ENCODE data around the gene TNFRSF9.
"Not testable (repeated sequence)": the region's sequence is repeated elsewhere in the genome, so short reads cannot be mapped to it uniquely, and the experiment has no call there.

Gene TNFRSF9

GRCh38 chr1:7960867-7961215 lies 20.2 kb upstream of the TNFRSF9 start:
- DNase-seq (ENCODE audit: low spot score): no peak

GRCh38 chr1:7960165-7960564 lies 19.5 kb upstream of the TNFRSF9 start:
- DNase-seq (ENCODE audit: low spot score): no peak

- DNase-seq (ENCODE audit: low spot score): peak; percentile 65
Measured at GRCh38 chr1:7956218-7957032, 15.8 kb upstream of the TNFRSF9 start.

DNA sequence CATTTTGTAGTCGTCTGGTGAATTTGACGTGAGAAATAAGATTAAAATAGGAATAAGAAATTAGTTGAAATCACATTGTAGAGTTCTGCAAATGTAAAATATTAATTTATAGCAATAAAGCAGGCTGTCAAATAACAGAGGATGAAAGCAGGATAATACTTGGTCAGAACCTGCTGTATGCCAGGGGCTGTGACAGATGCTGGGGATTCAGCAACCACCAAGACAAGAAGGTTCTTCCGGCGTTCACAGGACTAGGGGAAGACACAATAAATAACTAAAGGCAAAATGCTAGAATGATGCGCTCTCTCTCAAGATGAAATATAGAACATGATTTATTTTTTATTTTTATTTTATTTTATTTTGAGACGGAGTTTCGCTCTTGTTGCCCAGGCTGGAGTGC lies 14.0 kb upstream of the TNFRSF9 start:
- DNase-seq (ENCODE audit: low spot score): no peak

- peak; percentile 95 for DNase-seq (ENCODE audit: low spot score)
Measured at GRCh38 chr1:7953850-7954609, 13.4 kb upstream of the TNFRSF9 start.

DNA sequence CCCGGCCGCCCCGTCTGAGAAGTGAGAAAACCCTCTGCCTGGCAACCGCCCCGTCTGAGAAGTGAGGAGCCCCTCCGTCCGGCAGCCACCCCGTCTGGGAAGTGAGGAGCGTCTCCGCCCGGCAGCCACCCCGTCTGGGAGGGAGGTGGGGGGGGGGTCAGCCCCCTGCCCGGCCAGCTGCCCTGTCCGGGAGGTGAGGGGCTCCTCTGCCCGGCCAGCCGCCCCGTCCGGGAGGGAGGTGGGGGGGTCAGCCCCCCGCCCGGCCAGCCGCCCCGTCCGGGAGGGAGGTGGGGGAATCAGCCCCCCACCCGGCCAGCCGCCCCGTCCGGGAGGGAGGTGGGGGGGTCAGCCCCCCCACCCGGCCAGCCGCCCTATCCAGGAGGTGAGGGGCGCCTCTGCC lies 12.2 kb upstream of the TNFRSF9 start:
- not testable (repeated sequence) for DNase-seq (ENCODE audit: low spot score)

DNA sequence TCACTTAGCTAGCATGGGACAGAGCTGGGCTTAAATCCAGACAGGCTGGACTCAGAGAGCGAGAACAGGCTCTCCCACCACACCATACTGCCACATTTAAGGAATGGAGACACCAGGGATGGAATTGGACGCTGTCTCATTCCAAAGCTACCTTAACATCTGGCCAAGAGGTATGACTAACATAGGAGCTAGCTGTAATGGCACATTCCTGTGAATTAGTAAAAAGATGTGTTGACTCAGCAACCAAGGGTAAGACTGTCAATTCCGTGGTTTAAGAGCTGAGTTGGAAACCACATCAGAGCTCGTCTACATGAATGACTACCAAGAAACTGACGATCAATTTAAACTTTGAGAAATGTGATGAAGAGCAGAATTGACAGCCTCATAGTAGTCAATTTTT lies 8.3 kb upstream of the TNFRSF9 start:
- DNase-seq (ENCODE audit: low spot score): peak; percentile 83

- DNase-seq (ENCODE audit: low spot score): no peak
Measured at GRCh38 chr1:7943251-7943650, 2.6 kb upstream of the TNFRSF9 start.

DNA sequence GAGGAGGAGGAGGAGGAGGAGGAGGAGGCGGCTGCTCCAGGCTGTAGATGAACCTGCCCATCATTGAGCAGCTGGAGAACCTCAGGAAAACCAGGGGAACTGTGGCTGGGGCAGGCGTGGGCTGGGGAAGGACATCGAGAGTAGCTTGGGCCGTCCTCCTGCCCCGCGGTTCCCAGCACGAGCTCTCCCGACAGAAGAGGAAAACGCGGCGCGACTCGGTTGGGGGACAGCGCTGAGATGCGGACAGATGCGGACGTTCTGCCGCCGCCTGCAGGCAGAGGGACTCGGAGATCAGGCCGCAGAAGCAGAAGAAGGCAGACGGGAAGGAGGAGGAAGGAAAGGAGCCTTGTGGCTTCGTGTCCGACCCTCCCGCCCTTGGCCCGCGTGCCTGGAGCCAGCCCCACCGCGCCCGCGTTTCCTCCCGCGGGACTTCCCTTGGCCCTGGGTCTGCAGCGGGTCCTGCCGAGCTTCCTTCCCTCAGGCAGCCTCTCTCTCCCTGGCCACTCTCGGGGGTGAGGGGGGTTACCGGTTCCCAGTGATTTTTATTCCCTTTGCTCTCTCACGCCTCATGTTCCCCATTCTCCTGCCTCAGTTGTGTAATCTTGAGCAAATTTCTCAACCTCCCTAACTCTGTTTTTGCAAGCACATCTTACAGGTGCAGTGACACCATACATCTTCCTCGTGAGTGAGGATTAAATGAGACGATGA lies 1.7 kb upstream of the TNFRSF9 start:
- DNase-seq (ENCODE audit: low spot score): no peak

- DNase-seq (ENCODE audit: low spot score): no peak
Measured at GRCh38 chr1:7941437-7941793, 776 bp upstream of the TNFRSF9 start.

DNA sequence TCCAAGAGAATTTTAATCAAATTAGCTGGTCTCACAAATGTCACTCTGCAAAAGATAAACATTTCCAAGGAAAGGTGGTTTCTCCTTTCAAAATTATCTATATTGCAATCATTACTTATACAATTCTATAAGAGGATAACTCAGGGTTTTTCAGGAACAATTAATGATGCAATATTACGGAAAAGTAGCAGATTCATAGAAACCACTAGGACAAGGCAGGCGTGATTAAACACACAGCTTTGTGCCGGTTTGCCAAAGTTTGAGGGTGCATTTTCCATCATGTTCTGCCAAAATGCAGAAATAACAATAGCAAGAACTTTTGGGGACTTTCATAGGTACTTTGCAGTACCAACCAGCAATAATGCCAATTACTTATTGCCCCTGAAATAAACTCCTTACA lies 605 bp downstream of the TNFRSF9 start:
- no peak for DNase-seq (ENCODE audit: low spot score)

DNA sequence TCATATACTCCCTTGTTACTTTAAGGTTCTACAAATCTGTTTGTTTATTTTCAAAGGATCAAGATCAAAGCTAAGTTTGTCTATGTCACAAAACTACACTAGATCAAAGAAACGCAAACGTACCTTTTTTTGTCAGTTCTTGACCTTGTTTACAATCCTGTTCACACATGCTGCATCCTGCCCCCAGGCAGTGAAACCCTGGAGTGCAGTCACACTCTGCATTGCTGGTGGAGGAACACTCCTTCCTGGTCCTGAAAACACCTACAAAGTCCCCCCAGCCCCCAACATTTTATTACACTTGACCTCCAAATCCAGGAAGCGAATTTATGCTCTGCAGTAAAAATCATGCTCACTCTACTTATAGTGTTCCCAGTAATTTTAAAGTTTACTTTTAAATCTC lies 2.6 kb downstream of the TNFRSF9 start:
- DNase-seq (ENCODE audit: low spot score): no peak

GRCh38 chr1:7932524-7933138 lies 8.0 kb downstream of the TNFRSF9 start:
- DNase-seq (ENCODE audit: low spot score): no peak

GRCh38 chr1:7931446-7931812 lies 9.2 kb downstream of the TNFRSF9 start:
- DNase-seq (ENCODE audit: low spot score): no peak

DNA sequence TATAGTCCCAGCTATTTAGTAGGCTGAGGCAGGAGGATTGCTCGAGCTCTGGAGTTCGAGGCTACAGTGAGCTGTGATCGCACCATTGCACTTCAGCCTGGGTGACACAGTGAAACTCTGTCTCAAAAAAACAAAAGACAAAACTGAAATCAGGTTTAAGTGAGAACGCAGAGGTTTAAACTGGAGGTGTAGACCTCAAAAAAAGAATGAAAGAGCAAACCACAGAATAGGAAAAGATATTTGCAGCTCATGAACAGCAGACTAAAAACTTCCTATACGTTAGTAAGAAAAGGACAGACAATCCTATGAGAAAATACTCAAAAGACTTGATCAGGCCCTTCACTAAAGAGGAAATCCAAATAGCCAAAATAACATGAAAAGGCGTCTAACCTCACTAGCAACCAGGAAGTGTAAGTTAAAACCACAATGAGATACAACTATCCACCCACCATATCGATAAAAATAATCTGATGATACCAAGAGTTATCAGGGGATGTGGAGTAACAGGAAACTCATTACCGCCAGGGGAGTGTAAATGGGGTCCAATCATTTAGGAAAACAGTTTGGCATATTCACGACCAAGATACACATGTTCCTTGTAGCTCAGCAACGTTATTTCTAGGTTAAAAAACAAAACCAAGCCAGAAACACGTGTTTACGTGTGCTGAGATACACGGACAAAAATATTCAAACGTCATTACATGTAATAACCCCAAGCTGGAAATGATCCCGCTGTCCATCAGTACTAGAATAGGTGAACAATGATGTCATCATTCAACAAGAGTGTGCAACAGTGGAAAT lies 9.8 kb downstream of the TNFRSF9 start:
- no peak for DNase-seq (ENCODE audit: low spot score)

- no peak for DNase-seq (ENCODE audit: low spot score)
Measured at GRCh38 chr1:7929637-7930036, 11.0 kb downstream of the TNFRSF9 start.

DNA sequence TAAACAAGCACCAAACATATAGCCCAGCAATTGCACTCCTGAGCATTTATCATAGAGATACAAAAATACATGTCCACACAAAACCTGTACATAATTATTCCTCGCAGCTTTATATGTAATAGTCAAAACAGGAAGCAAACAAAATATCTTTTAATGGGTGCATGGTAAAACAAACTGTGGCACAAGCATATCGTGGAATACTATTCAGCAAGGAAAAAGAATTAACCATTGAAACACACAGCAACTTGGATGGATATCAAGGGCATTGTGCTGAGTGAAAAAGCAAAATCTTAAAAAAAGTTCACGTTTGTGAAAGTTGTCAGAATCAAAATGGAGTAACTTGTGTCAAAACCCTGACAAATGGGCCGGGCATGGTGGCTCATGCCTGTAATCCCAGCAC lies 12.4 kb downstream of the TNFRSF9 start:
- no peak for DNase-seq (ENCODE audit: low spot score)

DNA sequence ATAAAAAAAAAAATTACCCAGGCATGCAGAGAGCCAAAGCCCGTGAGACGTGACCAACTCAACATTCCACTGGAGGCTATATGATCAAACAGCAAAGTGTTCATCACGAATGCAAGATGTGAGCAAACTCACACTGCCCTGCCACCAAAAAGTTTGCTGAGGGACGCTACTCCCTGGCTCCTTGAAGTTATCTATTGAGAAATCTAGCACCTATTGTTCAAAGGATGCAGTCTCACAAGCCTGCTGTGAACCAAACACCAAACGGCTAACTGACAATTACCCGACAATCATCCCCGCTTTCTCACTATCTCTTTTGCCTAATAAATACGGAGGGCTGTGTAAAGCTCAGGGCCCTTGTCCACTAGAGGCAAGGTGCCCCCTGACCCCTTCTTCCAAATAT lies 13.6 kb downstream of the TNFRSF9 start:
- DNase-seq (ENCODE audit: low spot score): not testable (repeated sequence)

DNA sequence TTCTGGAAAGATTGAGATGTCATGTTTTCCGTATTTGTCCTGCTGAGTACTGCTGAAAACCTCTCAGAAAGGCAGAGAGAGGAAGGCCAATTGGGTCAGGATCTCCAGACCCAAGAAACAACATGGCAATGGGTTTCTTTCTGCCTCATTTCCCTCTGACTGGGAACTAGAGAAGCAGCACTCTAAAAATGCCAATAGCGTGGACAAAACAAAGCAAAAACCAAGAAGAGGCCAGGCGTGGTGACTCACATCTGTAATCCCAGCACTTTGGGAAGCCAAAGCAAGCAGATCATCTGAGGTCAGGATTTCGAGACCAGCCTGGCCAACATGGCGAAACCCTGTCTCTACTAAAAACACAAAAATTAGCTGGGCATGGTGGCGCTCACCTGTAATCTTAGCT lies 18.3 kb downstream of the TNFRSF9 start:
- no peak for DNase-seq (ENCODE audit: low spot score)

- no peak for DNase-seq (ENCODE audit: low spot score)
Measured at GRCh38 chr1:7921796-7922195, 18.8 kb downstream of the TNFRSF9 start.

- DNase-seq (ENCODE audit: low spot score): no peak
Measured at GRCh38 chr1:7919880-7920279, 20.8 kb downstream of the TNFRSF9 start.

- DNase-seq (ENCODE audit: low spot score): not testable (repeated sequence)
Measured at GRCh38 chr1:7917971-7918370, 22.7 kb downstream of the TNFRSF9 start.

All from RKO (cell line).